Mammary epithelial cell (primary cell): ENCODE data around the gene PFKFB4.

Source experiments
- CTCF ChIP-seq, 2 donors: IDR thresholded peaks in 1 of 2; conservative IDR thresholded peaks in 1 of 2; 2 replicates each; pipeline ENCODE4 v1.5.1; 2011 to 2012; ENCODE audit warnings: inconsistent platforms in 2 of 2, low read length in 2 of 2, mild to moderate bottlenecking in 2 of 2, control low read depth in 1 of 2, low read depth in 1 of 2; ENCODE audit not compliant: insufficient read depth in 1 of 2; ENCODE audit errors: extremely low read depth in 1 of 2
- EZH2 ChIP-seq: IDR thresholded peaks from 2 replicates; pipeline ENCODE4 v1.6.1; 2012; ENCODE audit warnings: low read length, inconsistent platforms, borderline replicate concordance

GRCh38 chr3:48596157-48596556, 39.6 kb upstream of the PFKFB4 start:
- TF ChIP-seq CTCF (conservative IDR thresholded peaks at IDR 0.05 in 1 of 2, IDR thresholded peaks at IDR 0.05 in 1 of 2; ENCODE audit: extremely low read depth in 1 of 2, insufficient read depth in 1 of 2, low read depth in 1 of 2, low read length in 2 of 2) (no peak), EZH2 (no peak)
